K562 (cell line): ENCODE data around the gene DNAL4. TPM values are rescaled to one million over a fixed set of nuclear protein-coding genes. Genes with fewer than 3 reads are reported as not detected.

Source experiments
- CBX1 ChIP-seq: sonication (generic); IDR thresholded peaks from 2 replicates; pipeline ENCODE4 v1.6.1; 2016; ENCODE audit warnings: antibody characterized with exemption, low read depth, mild to moderate bottlenecking
- ETV1 ChIP-seq: fragments of 450-650 bp; conservative IDR thresholded peaks from 2 replicates; pipeline ENCODE4 v1.6.1; 2016; ENCODE audit warnings: missing genetic modification characterization, control low read depth, low read depth, missing compliant biosample characterization
- FOSL1 ChIP-seq: fragments of 200-800 bp; sonication (Bioruptor generic); conservative IDR thresholded peaks from 2 replicates; pipeline ENCODE4 v1.6.1; 2016; ENCODE audit warnings: missing genetic modification characterization, missing compliant biosample characterization
- HDAC6 ChIP-seq: IDR thresholded peaks from 2 replicates; pipeline ENCODE4 v1.6.1; 2012; ENCODE audit warnings: low read depth, mild to moderate bottlenecking, control low read depth, inconsistent platforms, low read length, moderate library complexity
- MYC ChIP-seq, 2 experiments: fragments of 250-450 bp in 1 of 2; sonication (Bioruptor Pico) in 1 of 2; IDR thresholded peaks; 2 replicates each; pipeline versions ENCODE4 v1.5.1 to v1.6.1; 2012 to 2021; ENCODE audit warnings: low read depth in 2 of 2, borderline replicate concordance in 1 of 2, improper control_type of control experiment in 1 of 2, low read length in 1 of 2, mild to moderate bottlenecking in 1 of 2, moderate library complexity in 1 of 2
- NKRF ChIP-seq: fragments of 450-650 bp; IDR thresholded peaks from 2 replicates; pipeline ENCODE4 v1.6.1; 2016; ENCODE audit warnings: borderline replicate concordance
- ZNF518B ChIP-seq: fragments of 250-450 bp; sonication (Bioruptor Pico); IDR thresholded peaks from 2 replicates; pipeline ENCODE4 v1.5.0; 2021; ENCODE audit warnings: mild to moderate bottlenecking, moderate library complexity
- polyA plus RNA-seq, 8 experiments: library from polyadenylated mRNA; depleted of rRNA in 4 of 8; stranded (reverse) in 5 of 8; unstranded in 3 of 8; fragments of >200 nt; fragmentation: Nextera tagmentation in 2 of 8; fragmentation: Illumina TruSeq in 1 of 8; extraction: Ambion mirVana in 2 of 8; extraction: Trizol in 1 of 8; gene quantifications; 2 replicates each; pipeline versions ENCODE4 v1.2.1 to v1.2.3, GENCODE V29; 2011 to 2014; ENCODE audit warnings: inconsistent platforms in 1 of 8, missing spikeins in 1 of 8
- total RNA-seq, 7 experiments: library from RNA; depleted of rRNA in 6 of 7; stranded (reverse); fragments of >200 nt in 6 of 7; fragmentation: Illumina TruSeq in 2 of 7; extraction: Trizol in 2 of 7; gene quantifications; 2 replicates each; pipeline versions ENCODE4 v1.2.1 to v1.2.3, GENCODE V29; 2011 to 2021; ENCODE audit warnings: low replicate concordance in 1 of 7
- TF ChIP-seq, protein P1 (sequence below), 2 experiments: fragments of 450-650 bp; conservative IDR thresholded peaks; 2 replicates each; pipeline ENCODE4 v1.6.1; 2017; ENCODE audit warnings: mild to moderate bottlenecking in 2 of 2, moderate library complexity in 2 of 2
- TF ChIP-seq, protein P2 (sequence below), 2 experiments: fragments of 450-650 bp; formaldehyde crosslinking in 1 of 2; IDR thresholded peaks; 2 replicates each; pipeline versions ENCODE4 v1.4.0 to v1.6.1; 2014 to 2020; ENCODE audit warnings: mild to moderate bottlenecking in 2 of 2, borderline replicate concordance in 1 of 2, low read depth in 1 of 2

Gene DNAL4
- total and polyA plus RNA-seq, 9 of the 15 experiments (the other 6 are each of a cell fraction or from before 2014, with no cell fraction given) = 0.20 to 9.4 (median 5.2) TPM

GRCh38 chr22:38788021-38788816, 5.7 kb downstream of the DNAL4 start (continued):
- no peak for TF ChIP-seq ZNF518B (CRISPR knock-in tag)
- TF ChIP-seq FOSL1 (tag) = peak; percentile 67; the same call in 1 of the 2 replicates
- TF ChIP-seq, protein P1, sequence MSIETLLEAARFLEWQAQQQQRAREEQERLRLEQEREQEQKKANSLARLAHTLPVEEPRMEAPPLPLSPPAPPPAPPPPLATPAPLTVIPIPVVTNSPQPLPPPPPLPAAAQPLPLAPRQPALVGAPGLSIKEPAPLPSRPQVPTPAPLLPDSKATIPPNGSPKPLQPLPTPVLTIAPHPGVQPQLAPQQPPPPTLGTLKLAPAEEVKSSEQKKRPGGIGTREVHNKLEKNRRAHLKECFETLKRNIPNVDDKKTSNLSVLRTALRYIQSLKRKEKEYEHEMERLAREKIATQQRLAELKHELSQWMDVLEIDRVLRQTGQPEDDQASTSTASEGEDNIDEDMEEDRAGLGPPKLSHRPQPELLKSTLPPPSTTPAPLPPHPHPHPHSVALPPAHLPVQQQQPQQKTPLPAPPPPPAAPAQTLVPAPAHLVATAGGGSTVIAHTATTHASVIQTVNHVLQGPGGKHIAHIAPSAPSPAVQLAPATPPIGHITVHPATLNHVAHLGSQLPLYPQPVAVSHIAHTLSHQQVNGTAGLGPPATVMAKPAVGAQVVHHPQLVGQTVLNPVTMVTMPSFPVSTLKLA (conservative IDR thresholded peaks at IDR 0.05) = no peak
- no peak for TF ChIP-seq NKRF
- no peak for TF ChIP-seq CBX1
- TF ChIP-seq, protein P2, sequence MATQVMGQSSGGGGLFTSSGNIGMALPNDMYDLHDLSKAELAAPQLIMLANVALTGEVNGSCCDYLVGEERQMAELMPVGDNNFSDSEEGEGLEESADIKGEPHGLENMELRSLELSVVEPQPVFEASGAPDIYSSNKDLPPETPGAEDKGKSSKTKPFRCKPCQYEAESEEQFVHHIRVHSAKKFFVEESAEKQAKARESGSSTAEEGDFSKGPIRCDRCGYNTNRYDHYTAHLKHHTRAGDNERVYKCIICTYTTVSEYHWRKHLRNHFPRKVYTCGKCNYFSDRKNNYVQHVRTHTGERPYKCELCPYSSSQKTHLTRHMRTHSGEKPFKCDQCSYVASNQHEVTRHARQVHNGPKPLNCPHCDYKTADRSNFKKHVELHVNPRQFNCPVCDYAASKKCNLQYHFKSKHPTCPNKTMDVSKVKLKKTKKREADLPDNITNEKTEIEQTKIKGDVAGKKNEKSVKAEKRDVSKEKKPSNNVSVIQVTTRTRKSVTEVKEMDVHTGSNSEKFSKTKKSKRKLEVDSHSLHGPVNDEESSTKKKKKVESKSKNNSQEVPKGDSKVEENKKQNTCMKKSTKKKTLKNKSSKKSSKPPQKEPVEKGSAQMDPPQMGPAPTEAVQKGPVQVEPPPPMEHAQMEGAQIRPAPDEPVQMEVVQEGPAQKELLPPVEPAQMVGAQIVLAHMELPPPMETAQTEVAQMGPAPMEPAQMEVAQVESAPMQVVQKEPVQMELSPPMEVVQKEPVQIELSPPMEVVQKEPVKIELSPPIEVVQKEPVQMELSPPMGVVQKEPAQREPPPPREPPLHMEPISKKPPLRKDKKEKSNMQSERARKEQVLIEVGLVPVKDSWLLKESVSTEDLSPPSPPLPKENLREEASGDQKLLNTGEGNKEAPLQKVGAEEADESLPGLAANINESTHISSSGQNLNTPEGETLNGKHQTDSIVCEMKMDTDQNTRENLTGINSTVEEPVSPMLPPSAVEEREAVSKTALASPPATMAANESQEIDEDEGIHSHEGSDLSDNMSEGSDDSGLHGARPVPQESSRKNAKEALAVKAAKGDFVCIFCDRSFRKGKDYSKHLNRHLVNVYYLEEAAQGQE (IDR thresholded peaks at IDR 0.05; ENCODE audit: borderline replicate concordance) = no peak
- TF ChIP-seq, protein P2 (CRISPR knock-in tag; IDR thresholded peaks at IDR 0.05; ENCODE audit: low read depth) = no peak
- no peak for TF ChIP-seq MYC (IDR thresholded peaks at IDR 0.05; ENCODE audit: low read depth, low read length)
- TF ChIP-seq MYC (CRISPR knock-in tag; IDR thresholded peaks at IDR 0.05; ENCODE audit: borderline replicate concordance, low read depth) = no peak
- TF ChIP-seq ETV1 = no peak
- TF ChIP-seq HDAC6 = no peak
